ENCODE results near the gene LTB4R. TPM values are rescaled to one million over a fixed set of nuclear protein-coding genes. Genes with fewer than 3 reads are reported as not detected.

The LTB4R gene
- total and polyA plus RNA-seq, 8 donors, result 1.9 to 15.5 (median 2.6) TPM

GRCh38 chr14:24363401-24363800, 52.1 kb downstream of the LTB4R start:
- FAIRE-seq (no peak), DNase-seq (no peak), ATAC-seq (no peak)
- Histone ChIP-seq H3K27ac (no peak overlapping the region), H3K27me3 (no peaks in the 10 kb centered on the region), H3K4me3 (no peak overlapping the region), H3K9me3 (no peaks in the 10 kb centered on the region), H3K4me1 (peaks cover 0 to 15% (median 0%) of the 10 kb centered on the region in 3 donors), H3K36me3 (no peaks in the 10 kb centered on the region)
- 82 to 84% methylated on average over 5 of the region's 5 CpGs for WGBS, 2 donors
- no peak for TF ChIP-seq CTCF (IDR thresholded peaks at IDR 0.05)
- intact Hi-C loops (cut with DNase I), result no loop called here

- WGBS, 2 donors, result 44 to 73% methylated on average over 1 of the region's 1 CpG
- no peak for DNase-seq
- Histone ChIP-seq H3K4me1 (peaks cover 0 to 15% (median 0%) of the 10 kb centered on the region in 3 donors), H3K4me3 (no peak overlapping the region), H3K36me3 (no peaks in the 10 kb centered on the region), H3K9me3 (no peaks in the 10 kb centered on the region), H3K27me3 (no peaks in the 10 kb centered on the region), H3K27ac (peak overlapping the region in 1 of 4 donors; percentile 92)
- ATAC-seq, result no peak
- TF ChIP-seq CTCF (IDR thresholded peaks at IDR 0.05), result no peak
- FAIRE-seq, result no peak
- intact Hi-C loops (cut with DNase I), result no loop called here
These were observed 53.5 kb downstream of the LTB4R start for GRCh38 chr14:24364841-24365240.

- intact Hi-C loops (cut with DNase I), result no loop called here
- DNase-seq (peak; percentile 85 to 92 (median 88)), FAIRE-seq (peak; percentile 61), ATAC-seq (peak; percentile 67 to 79 (median 70))
- TF ChIP-seq CTCF (IDR thresholded peaks at IDR 0.05), result peak; percentile 69 to 84 (median 74)
- H3K27ac ChIP-seq, result peak overlapping the region; percentile 77 to 92 (median 88)
- H3K4me1 ChIP-seq, result peaks cover 0 to 15% (median 0%) of the 10 kb centered on the region in 3 donors
- peak overlapping the region in 3 of 4 donors; percentile 26 to 53 (median 45) for H3K4me3 ChIP-seq
- WGBS, 2 donors, result 2 to 3% methylated on average over 28 of the region's 28 CpGs
- H3K9me3 ChIP-seq, result no peaks in the 10 kb centered on the region
- H3K27me3 ChIP-seq, result no peaks in the 10 kb centered on the region
- H3K36me3 ChIP-seq, result no peaks in the 10 kb centered on the region
These were observed 54.5 kb downstream of the LTB4R start for GRCh38 chr14:24365600-24366412.

- no peak for FAIRE-seq
These were observed 55.1 kb downstream of the LTB4R start for GRCh38 chr14:24366413-24366720.

More at GRCh38 chr14:24366413-24366720, 55.1 kb downstream of the LTB4R start:
- Histone ChIP-seq H3K27me3 (no peaks in the 10 kb centered on the region), H3K27ac (peak overlapping the region; percentile 77 to 92 (median 88)), H3K36me3 (no peaks in the 10 kb centered on the region), H3K4me3 (peak overlapping the region; percentile 18 to 53 (median 36)), H3K4me1 (peaks cover 0 to 15% (median 0%) of the 10 kb centered on the region in 3 donors), H3K9me3 (no peaks in the 10 kb centered on the region)
- no peak for DNase-seq
- ATAC-seq, result no peak
- WGBS, 2 donors, result 0% methylated on average over 14 to 16 of the region's 16 CpGs
- intact Hi-C loops (cut with DNase I), result no loop called here
- no peak for TF ChIP-seq CTCF (IDR thresholded peaks at IDR 0.05)

All from pancreas (tissue), 10 donors.